ENCODE data around the gene TIMM22.

TIMM22 gene

DNA sequence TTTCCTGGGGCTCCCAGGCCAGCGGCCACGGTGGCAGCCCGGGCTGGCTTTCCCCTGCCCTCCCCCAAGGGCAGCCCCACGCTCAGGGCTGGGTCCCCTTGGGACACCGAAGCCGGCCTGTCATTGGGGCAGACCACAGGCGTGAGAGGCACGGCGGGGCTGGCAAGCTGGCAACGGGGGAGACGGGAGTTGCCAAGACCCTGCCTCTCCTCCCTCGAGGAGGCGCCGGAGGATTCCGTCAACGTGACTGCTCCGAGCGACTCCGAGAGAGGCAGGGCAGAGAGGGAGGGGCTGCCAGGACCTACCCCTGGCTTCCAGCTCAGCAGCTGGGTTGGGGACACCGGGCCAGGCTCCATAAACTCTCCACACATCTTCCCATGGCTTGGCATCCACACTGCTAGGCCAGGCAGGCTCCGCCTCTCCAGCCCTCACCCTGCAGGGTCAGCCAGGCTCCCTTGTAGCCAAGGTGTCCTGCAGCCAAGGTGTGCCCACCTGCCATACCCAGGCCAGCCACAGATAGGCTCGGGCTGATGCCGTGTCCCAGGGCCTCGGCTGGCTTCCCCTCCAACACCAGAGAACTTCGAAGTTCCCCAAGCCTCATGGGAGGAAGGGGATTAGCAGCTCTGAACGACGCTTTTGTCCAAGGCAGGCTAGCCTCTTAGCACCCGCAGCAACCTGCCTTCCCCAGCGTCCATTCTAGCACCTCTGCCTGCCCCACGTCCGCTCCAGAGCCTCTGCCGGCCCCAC is 25.5 kb downstream of the TIMM22 start:
- no peak for DNase-seq

DNA sequence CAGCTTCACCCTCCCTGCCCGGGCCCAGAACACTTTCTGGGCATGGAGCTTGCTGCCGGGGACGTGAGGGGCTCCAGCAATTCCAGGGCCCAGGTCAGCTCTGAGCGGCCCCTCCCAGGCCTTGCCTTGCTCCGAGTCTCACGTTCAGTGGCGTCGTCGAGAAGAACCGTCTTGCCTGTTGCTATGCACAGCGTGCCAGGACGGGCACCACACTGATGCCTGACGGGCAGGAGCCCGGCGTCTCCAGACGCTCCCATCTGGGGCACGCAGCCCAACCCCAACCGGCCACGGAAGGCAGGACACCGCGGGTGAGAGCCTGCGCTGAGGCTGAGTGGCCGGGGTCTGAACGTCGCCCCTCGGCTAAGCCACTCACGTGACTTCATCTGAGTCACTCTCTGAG is 27.1 kb downstream of the TIMM22 start:
- no peak for DNase-seq

DNA sequence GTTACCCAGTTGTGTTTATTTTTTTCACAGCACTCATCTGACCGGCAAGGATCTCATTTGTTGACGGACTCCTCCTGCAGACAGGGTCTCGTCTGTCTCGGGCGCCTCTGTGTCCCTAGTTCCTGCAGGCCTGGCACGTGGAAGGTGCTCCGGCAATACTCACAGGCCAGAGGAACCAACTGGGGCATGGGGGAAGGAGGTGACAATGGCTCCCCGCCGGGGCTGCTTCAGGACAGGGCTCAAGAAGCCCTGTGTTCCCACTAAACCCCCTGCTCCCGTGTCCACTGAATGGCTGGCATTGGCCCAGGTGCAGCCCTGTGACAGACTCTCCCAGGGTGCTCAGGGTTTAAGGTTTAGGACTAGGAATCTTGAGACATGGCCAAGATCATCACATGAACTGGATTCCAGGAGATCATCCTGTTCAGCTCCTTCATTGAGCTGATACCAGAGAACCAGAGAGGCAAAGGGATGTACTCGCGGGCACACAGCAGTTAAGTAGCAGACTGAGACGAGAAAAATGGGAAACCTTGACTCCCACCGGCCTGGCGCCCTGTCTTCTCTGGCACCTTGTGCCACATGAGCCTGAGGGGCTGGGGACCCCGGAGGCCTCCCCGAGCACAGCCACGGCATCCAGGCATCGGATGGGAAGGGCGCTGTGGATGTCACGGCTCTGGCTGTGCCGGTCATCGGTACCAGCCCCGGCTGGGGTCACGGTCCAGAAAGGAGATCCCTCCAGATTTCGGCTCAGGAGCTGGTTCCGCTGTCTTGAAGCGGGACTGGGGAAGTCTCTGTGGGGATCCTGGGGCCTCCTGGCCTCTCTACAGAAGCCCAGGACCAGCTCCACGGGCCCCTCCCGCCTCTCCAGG is 29.0 kb downstream of the TIMM22 start:
- DNase-seq, result no peak

DNA sequence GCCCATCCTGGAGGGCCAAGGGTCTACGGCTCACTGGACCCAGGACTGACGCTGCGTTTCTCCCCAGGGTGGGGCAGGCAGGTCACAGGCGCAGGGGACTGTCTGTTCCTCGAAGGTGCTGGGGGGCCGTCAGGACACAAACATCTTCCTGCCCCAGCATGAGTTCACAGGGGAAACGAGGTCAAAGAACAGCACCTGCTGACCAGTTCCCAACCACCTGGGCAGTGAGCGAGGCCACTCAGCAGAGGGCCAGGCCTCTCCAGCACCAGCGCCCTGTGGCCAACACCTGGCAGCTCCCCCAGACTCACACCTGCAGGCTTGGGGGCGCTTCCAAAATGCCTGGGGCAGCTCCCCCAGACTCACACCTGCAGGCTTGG is 29.7 kb downstream of the TIMM22 start:
- DNase-seq, result no peak

DNA sequence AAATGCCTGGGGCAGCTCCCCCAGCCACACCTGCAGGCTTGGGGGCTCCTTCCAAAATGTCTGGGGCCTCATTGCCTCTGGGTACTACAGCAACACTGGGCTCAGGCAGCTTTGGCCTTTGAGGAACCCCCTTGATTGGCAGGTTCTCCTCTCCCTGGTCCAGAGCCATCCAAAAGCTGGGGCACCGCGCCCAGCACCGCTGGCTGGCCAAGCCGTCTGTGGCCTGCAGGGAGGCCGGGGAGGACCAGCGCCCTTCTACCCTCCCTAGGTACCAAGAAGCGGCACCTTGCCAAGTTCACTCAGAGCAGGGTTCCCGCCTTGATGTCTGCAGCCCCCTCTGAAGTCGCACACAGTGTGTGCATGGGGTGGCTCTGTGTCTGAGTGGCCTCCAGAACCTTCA is 30.1 kb downstream of the TIMM22 start:
- no peak for DNase-seq

DNA sequence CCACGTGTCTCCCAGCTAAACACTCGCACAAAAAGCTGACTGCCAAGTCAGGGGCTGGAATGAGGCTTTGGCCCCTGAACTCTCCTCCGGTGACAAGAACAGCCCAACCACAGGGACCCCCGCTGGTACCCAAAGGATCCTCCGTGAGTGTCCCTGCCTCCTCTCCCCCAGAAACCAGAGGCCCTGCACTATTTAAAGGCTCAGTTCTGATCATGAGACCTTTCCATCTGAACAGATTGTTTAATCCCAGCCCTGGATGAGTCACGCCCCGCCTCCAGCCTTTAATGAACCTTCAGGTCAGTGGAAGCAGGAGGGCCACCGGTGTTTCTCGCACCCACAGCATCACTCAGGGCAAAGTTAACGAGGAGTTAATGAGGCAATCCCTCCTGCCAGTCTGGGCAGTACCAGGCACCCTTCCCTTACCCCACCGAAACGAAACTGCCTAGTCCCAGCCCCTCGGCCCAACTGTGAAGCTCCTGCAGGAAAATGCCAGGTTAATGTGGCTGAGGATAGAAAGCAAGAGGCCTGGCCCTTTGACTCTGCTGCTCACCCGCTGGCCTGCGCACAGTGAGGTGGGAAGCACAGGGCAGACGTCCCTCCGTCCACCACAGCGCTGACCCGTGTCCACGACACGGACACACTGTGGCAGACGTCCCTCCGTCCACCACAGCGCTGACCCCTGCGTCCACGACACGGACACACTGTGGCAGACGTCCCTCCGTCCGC is 32.4 kb downstream of the TIMM22 start:
- DNase-seq, result no peak

DNA sequence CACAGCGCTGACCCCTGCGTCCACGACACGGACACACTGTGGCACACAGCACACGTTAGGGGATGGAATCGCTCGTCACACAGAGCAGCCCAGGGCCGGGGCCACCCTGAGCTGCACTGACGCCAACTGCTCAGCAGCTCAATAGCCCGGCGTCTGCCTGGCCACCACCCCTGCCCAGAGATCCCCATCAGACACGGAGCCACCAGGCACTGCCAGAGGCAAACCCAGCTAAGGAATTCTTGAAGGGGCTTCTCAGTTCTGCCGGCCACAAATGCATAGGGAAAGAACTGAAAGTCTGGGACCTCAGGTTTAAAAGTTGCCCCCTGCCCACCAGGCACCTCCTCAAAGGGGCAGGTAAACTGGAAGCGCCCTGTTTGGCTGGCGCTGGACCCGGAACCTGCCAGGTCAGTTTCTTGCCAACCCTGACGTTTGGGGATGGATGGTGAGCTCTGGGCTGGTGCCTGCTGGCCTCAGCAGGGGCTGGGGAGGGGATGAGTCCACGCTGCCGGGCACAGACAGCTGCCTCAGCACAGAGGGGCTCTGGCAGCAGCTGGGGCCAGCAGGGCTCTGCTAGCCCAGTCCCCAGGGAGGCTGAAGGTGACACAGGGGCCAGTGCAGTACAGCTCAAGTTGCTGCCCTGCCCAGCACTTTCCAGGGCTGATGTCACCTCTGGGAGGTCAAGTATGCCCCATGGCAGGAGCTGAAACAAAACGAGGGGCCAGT is 33.2 kb downstream of the TIMM22 start:
- DNase-seq, result no peak

DNA sequence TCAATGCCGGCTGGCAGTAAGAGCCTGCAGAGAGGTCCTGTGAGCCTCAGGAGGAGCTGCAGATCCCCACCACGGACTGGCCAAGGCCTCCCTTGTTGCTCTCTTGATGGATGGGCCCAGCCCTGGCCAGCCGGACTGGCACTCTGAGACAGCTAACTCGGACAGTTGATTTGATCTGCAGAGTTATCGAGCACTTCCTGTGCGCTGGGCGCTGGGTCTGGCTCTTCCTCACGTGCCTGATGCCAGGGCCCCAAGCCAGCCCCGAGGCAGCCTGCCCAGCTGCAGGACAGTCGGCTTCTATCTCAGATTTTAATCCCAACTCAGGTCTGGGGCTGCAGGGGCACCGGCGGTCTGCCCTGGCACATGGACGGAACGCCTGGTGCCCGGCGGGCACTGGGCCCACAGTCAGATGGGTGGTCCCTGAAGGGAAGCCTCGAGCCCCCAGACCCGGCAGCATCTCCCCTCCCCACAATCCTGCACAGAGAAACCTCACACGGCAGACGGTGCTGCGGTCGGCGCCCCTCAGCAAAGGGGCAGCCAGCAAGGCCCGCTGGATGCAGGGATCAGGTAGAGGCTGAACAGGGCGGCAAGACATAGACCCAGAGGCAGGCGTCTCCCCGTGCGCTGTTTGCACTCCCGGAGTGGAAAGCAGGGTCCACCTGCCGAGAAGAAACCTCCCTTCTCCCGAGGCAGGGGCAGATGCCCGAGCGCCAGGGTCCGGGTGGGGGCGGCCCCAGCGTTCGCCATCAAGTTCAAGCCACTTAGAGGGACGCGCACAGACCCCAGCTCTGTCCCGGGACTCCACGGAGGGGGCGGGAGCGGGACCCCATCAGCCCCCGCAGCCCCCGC is 34.0 kb downstream of the TIMM22 start:
- DNase-seq, result no peak

DNA sequence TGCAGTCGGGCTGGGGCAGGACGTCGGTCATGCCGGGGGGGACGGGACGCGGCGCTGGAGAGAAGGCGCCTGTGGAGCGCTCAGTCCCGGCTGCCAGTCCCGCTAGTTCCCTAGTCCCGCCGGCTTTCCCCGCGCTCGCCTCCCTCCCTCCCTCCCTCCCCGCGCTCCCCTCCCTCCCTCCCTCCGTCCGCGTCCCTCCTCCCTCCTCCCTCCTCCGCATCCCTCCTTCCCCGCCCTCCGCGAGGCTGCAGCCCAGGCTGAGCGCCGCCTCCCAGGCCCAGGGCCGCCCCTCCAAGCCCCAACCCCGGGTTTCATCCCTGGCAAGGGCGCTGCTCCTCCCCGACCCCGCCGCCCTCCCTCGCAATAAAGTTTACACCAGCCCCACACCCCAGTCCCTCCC is 34.8 kb downstream of the TIMM22 start:
- DNase-seq, result no peak

DNA sequence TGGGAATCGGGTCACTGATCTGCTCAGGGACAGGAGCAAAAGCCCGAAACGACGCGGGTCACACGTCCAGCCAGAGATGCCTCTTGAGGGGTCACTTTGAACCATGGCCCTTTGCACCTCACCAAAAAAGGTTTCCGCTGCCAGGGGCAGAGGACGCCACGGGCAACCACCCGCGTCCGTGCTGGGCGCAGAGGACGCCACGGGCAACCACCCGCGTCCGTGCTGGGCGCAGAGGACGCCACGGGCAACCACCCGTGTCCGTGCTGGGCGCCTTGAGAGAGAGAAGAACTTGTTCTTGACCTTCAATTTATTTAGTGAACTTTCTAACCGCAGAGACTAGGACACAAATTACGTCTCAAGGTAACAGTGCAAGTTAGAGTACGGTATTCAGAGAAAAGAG is 35.5 kb downstream of the TIMM22 start:
- no peak for DNase-seq

DNA sequence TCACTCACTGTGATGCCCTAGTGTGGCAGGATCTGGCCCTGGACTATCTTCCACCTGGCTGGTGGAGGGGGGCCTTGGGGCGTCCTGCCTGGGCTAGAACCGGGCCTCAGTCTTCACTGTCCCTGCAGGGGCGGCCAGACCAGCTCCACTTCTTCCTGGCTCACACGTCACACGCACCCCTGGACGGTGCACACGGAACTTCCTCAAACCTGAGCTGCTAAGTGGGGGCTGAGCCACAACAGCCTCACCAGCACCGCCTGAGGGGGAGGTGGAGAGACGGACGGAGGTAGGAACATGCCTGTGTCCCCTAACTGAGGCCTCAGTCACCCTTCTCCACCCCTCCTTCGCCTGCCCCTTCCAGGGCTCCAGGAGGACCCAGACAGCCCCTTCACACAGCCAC is 36.6 kb downstream of the TIMM22 start:
- no peak for DNase-seq

DNA sequence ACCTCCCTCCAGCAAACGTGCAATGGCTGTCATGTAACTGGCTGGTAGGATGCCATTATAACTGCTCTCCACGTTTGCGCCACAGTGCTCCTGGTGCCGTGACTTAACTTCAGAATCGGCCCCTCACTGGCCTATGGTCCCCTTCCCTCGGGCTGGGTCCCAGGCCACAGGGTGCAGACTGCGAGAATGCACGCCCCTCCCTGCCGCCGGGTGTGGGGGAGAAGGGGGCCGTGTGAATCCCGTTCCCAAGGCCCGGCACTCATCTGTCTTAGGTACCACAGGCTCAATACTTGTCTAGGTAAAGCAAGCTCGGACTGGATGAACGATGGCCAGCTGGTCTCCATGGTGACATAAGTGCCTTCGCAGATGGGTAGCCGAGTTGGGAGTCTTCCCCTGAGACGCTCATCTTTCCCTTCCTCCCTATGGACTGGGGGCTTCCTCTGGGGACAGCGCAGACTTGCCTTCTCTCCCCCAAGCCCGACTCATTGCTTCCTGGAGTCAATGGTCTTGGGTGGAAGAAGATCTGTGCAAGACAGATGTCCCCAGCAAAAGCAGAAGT is 37.8 kb downstream of the TIMM22 start:
- no peak for DNase-seq

DNA sequence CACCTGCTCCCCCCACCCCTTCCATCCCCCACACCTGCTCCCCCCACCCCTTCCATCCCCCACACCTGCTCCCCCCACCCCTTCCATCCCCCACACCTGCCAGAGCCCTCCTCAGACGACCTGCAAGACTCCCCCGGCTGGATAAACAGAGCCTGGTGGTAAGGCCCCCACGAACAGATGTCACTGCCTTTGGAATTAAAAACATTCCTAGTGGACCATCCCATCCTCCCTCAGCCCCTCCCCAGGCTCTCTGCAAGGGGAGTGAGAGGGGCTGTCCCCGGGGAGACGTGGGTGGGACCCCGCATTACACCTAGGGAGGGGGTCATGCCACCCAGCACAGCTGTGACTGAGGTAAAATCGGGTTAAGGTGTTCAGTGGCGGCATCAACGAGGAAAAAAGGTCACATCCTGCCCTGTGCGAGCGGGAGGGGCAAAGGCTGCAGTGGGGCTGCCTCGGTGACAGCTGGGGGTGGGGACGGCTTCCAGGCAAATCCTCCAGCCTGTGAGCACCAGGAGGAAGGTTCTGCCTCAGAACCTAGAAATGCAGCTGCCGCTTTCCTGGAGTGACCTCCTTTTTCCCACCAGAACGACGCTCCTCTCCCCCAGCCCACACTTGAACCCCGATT is 38.7 kb downstream of the TIMM22 start:
- DNase-seq, result no peak

DNA sequence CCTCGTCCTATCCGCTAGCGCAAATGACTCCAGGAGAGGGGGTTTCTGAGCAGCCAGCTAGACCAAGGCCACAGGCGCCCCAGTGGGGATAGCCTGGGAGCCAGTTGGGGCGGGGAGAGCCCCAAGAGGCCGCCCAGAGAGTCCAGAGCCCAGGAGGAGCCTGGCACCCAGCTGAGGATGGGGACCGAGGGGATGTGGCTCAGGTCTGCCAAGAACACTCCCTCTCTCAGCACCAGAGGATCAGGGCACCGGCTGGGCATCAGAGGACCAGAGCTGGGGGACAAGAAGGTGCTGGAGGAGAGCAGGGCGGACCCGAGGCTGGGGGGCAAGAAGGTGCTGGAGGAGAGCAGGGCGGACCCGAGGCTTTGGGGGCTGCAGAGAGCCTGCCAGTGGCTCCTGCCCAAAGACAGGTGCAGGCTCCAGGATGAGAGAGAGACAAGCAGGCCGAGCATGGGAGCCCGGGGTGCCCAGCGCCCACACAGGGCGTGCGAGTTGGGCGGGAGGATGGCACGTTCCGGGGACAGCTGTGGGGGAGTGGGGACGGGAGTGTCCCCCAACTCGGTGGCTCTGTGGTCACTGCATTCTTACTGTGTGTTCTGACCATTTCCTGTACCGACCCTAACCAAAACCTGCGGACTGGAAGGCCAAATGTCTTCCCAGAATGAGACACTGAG is 39.4 kb downstream of the TIMM22 start:
- no peak for DNase-seq

DNA sequence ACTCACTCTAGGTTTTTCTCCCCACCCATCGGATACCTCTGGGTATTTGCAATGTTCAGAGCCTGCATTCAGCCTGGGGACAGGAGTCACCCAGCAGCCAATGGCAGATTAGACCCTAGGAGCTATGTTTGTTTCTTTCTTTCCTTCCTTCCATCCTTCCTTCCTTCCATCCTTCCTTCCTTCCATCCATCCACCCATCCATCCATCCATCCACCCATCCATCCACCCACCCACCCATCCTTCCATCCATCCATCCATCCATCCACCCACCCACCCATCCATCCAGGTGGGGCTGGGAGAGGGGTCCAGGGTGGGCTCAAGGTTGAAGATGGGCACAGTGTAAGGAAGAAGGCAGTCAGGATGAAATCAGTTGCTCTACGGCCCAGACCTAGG is 39.9 kb downstream of the TIMM22 start:
- no peak for DNase-seq

DNA sequence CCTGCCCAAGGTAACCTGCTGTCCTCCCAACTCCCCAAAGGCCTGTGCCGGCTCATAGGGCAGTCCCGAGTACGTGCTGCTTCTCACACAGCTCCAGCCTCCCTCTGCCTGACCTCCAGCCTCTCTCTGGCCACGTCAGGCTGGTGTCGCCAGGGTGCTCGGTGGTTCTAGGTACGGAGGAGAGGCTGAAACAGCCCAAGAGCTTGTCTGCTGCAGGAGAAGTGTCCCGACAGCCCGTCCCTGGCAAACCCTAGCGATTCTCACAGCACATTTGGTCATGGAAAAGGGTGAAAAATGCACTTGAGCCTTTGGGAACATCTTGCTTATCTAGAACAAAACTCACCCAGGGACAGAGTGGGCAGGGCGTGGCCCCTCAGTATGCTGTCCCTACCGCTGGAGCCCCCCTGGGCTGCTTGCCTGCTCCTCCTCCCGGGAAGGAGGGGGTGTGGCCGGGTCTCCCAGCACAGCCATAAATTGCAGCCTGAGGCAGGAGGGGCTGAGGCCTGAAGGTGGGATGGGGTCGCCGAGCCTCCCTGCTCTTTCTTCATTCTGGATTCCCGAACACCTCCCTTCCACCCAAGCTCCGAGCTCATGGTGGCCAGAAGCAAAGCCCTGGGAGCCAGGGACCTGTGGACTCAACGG is 40.4 kb downstream of the TIMM22 start:
- DNase-seq, result no peak

DNA sequence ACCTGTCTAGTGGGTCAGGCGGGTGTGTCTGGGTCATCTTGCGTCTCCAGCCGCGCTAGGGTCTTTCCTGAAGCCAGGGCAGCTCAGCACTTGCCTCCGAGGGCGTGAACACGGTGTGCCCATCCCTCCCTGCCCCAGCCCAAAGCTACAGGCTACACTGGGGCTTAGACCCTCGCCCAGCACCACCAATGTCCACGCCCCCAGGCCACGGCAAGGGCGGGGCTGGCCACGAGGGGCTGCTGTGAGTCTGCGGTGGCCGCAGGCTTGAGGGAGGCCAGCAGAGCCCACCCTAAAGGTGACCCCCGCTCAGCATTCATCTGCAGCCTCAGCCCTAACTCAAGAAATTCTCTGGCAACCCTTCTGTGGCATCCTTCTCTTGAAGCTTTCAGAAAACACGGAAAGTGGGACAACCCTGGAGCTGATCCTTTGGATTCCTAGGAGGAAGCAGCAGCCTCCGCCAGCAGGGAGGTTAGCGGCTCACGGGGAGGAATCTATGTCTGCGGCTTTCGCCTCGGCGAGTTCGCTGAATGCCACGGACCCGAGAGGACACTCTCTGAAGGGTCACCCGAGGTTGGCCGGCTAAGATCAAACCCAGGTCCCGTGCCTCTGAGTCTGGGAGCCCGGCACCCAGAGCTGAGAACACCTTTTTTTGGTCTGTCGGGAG is 41.7 kb downstream of the TIMM22 start:
- DNase-seq, result no peak

DNA sequence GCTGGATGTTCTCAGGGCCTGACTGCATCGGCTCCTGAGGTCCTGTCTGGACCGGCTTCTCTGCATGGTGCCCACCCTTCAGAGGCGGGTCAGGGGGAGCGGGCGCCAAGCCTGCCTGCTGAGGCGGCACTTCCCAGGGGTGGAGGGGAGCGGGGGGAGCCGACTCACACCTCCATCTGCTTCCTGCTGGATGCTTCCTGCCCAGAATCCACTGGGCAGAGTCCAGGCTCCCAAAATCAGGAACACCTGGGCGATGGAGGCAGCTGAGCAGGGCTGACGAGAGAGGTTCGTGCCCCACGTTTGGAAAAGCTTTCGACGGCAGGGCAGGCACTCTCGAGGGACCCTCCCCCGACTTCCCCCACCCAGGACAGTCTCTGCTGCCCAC is 42.2 kb downstream of the TIMM22 start:
- no peak for DNase-seq

DNA sequence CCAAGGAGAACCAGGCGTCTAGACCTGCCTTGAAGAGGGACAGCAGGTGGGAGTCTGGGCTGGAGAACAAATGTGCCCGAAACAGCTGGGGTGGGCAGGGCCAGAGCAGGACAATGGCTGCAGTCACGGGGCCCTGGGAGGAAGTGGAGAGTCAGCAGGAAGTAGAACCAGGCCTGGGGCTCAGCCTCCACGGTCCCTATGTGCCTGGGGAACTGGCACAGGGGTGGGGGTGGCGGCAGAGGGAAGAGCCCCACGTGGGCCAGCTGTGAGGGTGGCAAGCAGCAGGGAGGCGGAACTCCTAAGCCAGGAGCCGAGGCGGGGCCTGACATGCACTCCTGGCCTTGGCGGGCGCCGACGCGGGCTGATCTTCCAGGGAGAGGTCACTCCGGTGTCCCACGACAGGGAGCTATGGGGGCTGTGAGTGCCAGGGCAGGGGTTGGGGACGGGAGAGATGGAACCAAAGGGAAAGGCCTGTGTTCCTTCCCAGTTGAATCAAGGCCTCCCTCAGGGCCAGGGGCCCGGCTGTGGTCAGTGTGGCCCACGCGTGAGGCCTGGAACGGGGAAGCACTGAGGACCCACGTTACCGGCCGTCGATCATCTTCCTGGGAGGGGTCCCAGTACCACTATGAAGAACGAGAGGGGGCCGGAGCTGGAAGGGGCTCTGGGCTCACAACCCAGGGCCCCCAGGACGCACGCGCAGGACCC is 42.7 kb downstream of the TIMM22 start:
- DNase-seq, result no peak

Data from NCI-H526 treated with DMSO at 0.1 percent for 48 hours (cell line).